SK-N-MC (cell line): ENCODE measurements around the gene RHOT1.

Source experiments
- EZH2 ChIP-seq: fragments of 200-600 bp; sonication (generic); IDR thresholded peaks from one replicate; pipeline ENCODE4 v1.6.1; 2017; ENCODE audit warnings: antibody characterized with exemption
- FOXP2 ChIP-seq: optimal IDR thresholded peaks from 2 replicates; pipeline ENCODE3; 2011; ENCODE audit warnings: mild to moderate bottlenecking, moderate library complexity; ENCODE audit not compliant: insufficient read depth; ENCODE audit errors: extremely low read length, control extremely low read depth
- POLR2AphosphoS5 ChIP-seq: IDR thresholded peaks from 2 replicates; pipeline ENCODE4 v1.6.1; 2012; ENCODE audit warnings: mild to moderate bottlenecking, low read depth, low read length, borderline replicate concordance

DNA sequence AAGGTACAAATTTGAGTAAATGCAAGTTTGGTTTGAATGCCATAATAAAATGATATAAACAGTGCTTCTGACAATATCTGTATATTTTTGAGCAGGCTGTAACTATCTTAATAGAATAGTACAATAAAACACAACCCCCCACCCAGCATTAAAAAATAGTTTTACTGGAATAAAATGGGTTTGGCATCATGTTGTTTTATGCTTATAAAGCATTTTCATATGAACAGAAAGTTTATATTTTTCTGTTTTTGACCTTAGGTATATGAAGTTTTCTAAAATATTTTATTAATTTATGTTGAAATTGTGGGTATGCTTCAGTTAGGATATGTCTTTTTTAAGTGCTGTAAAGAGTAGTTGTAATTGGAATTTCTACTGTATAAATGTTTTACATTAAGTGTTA, 66.1 kb downstream of the RHOT1 start:
- TF ChIP-seq EZH2: no peak
- no peak for TF ChIP-seq POLR2AphosphoS5
- TF ChIP-seq FOXP2: no peak
